ENCODE data around the gene H3-3A. TPM values are rescaled to one million over a fixed set of nuclear protein-coding genes. Genes with fewer than 3 reads are reported as not detected.

Gene H3-3A
- total RNA-seq, 2 donors from 2014 or later, result 400 to 481 TPM

DNA sequence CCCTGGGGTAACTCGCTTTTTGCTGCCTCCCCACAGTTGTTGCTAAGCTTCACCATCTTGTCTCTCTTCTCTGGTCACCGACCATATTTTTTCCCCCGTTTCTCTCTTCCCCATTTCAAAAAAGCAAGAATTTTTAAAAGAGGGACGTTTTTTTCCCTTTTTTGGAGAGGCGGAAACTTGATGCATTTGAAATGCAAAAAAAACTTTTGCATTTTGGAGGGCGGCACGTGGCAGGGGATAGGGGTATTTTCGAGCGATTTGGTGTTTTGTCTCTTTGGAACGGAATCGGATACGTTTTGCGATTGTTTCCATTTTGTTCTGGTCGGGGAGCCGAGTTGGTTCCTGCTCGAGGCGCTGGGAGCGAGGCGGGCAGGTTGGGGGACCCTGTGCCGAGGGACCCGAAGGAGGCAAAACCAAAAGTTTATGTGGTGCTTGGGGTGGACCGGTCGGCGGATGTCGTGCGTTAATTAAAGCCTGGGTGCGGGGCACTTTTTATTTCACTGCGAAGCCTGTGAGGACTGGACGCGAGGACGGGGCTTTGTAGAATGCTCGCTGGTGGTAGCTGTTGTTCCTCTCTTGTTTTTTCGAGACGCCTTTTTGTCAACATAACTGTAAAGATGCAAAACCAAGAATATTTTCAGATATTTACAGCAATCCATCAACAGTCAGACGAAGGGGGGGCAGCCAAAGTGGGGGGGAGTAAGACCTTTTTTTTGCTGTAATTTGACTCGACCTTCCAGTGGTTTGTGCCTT lies 884 bp downstream of the H3-3A start:
- Histone ChIP-seq H3K9me3 (no peaks in the 10 kb centered on the region), H3K4me1 (replicated peaks) (peaks cover 4% of the 10 kb centered on the region), H3K27me3 (replicated peaks; ENCODE audit: insufficient read depth) (no peaks in the 10 kb centered on the region), H3K36me3 (no peaks in the 10 kb centered on the region), H3K4me3 (peak overlapping the region; percentile 84 to 90), H3K27ac (peak overlapping the region; percentile 99 to 100)
- under 1% methylated on average over 36 of the region's 36 CpGs for WGBS
- TF ChIP-seq POLR2A (IDR thresholded peaks at IDR 0.05), result no peak
- TF ChIP-seq, protein P1, sequence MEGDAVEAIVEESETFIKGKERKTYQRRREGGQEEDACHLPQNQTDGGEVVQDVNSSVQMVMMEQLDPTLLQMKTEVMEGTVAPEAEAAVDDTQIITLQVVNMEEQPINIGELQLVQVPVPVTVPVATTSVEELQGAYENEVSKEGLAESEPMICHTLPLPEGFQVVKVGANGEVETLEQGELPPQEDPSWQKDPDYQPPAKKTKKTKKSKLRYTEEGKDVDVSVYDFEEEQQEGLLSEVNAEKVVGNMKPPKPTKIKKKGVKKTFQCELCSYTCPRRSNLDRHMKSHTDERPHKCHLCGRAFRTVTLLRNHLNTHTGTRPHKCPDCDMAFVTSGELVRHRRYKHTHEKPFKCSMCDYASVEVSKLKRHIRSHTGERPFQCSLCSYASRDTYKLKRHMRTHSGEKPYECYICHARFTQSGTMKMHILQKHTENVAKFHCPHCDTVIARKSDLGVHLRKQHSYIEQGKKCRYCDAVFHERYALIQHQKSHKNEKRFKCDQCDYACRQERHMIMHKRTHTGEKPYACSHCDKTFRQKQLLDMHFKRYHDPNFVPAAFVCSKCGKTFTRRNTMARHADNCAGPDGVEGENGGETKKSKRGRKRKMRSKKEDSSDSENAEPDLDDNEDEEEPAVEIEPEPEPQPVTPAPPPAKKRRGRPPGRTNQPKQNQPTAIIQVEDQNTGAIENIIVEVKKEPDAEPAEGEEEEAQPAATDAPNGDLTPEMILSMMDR (IDR thresholded peaks at IDR 0.05), result no peak
- TF ChIP-seq POLR2AphosphoS5 (IDR thresholded peaks at IDR 0.05), result peak; percentile 43
- intact Hi-C loops (cut with DNase I), result loop anchor here (10.0 kb wide), 1 partner anchor 639 kb away; the partner anchor contains the start of gene LBR
- DNase-seq (ENCODE audit: low spot score), result peak; percentile 73

DNA sequence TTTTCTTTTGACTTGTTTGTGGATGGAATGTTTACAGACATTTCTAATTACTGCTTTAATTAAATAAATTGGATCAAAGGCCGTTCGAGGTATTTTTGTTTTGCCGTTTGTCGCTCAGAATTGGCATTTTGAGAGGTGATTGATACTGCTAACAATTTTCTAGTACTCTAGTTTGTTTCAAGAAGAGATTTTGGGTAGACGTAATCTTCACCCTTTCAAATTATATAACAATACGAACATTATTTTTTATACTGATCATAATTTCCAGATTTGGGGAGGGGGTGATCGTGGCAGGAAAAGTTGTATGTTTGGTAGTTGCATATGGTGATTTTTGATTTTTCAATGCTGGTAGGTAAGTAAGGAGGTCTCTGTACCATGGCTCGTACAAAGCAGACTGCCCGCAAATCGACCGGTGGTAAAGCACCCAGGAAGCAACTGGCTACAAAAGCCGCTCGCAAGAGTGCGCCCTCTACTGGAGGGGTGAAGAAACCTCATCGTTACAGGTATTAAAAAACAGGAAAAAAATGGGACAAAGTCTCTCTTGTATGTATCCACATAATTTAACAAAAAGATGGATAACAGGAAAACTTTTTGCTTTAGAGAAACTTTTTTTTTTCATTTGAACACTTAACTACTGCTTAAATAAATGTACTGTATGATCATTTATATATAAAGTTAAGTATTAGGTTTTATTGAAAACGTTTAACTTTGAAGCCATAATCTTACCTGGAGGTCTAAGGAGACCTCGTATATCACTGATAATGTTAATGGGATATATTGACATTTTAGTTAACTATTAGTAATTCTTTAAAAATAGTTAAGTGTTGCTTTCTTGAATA lies 1.7 kb downstream of the H3-3A start:
- H3K27me3 ChIP-seq (replicated peaks; ENCODE audit: insufficient read depth), result no peaks in the 10 kb centered on the region
- no peak for DNase-seq (ENCODE audit: low spot score)
- H3K9me3 ChIP-seq, result no peaks in the 10 kb centered on the region
- TF ChIP-seq POLR2A (IDR thresholded peaks at IDR 0.05) (peak; percentile 58), POLR2AphosphoS5 (IDR thresholded peaks at IDR 0.05) (peak; percentile 48)
- TF ChIP-seq, protein P1 (IDR thresholded peaks at IDR 0.05), result peak; percentile 68 to 91 (median 84)
- no peaks in the 10 kb centered on the region for H3K36me3 ChIP-seq
- peak overlapping the region; percentile 99 to 100 for H3K27ac ChIP-seq
- under 1% methylated on average over 17 of the region's 17 CpGs for WGBS
- H3K4me3 ChIP-seq, result peak overlapping the region; percentile 84 to 90
- H3K4me1 ChIP-seq (replicated peaks), result peaks cover 4% of the 10 kb centered on the region
- intact Hi-C loops (cut with DNase I), result loop anchor here (2.0 to 10.0 kb wide), 3 partner anchors 57 to 639 kb away; partner anchors contain the start of genes LBR and SDE2

DNA sequence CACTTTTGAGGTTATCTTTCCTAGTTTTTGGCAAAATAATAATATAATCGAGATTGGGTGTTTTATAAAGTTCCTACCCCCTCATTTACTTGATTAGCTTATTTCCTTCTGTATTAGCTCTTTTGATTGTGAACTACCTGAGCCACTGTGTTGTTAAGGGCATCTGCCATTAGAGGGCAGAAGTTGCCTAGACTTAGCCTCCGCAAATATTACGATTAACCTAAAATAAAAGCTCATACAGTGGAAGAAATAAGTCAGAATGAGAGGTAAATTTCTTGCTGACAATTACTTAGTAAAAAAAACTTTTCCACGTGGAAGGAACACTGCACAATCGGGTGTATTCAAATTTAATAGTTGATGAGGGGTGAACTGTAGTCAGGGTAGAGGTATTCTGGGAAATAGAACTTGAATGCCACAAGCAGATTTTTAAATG lies 2.3 kb downstream of the H3-3A start:
- WGBS, result under 1% methylated on average over 5 of the region's 5 CpGs
- Histone ChIP-seq H3K27me3 (replicated peaks; ENCODE audit: insufficient read depth) (no peaks in the 10 kb centered on the region), H3K27ac (peak overlapping the region; percentile 99 to 100), H3K9me3 (no peaks in the 10 kb centered on the region), H3K4me1 (replicated peaks) (peaks cover 4% of the 10 kb centered on the region), H3K4me3 (peak overlapping the region; percentile 84 to 90), H3K36me3 (peaks cover 0 to 4% of the 10 kb centered on the region in 2 donors)
- peak; percentile 50 for DNase-seq (ENCODE audit: low spot score)
- intact Hi-C loops (cut with DNase I), result loop anchor here (2.0 to 10.0 kb wide), 3 partner anchors 56 to 640 kb away; partner anchors contain the start of genes LBR and SDE2
- TF ChIP-seq POLR2A (IDR thresholded peaks at IDR 0.05) (no peak), POLR2AphosphoS5 (IDR thresholded peaks at IDR 0.05) (peak; percentile 57)
- TF ChIP-seq, protein P1 (IDR thresholded peaks at IDR 0.05), result peak in 3 of 4 experiments; percentile 8 to 84 (median 83)

DNA sequence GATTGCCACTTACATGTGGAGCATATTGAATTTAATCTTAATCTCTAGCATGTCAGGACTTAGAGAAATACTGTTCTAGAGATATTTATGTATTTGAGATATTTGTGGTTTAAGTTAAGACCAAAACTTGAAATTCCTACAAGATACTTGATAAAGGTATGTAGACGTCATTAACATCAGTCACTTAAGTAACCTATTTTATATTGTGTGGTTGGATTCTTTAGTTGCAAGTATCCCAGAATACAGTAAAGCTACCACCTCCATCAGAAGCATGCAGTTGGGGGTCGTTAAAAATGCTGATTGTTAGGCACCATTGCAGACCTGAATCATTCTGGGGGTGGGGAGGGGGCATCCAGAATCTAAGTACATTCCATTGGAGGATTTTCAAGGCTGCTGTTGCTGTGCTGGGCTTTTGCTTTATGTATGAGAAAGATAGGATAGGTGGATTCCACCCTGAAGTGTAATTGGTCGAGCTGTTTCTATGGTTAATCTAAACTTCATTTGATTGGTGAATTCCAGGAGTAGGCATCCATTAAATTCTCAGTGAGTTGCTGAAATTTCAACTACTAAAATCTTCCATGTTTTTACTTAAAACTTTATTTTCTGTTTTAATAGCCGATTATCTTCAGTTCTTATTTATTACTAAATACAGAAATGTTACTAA lies 4.0 kb downstream of the H3-3A start:
- Histone ChIP-seq H3K4me1 (replicated peaks) (peaks cover 4% of the 10 kb centered on the region), H3K27me3 (replicated peaks; ENCODE audit: insufficient read depth) (no peaks in the 10 kb centered on the region), H3K27ac (no peak overlapping the region), H3K36me3 (peaks cover 0 to 9% of the 10 kb centered on the region in 2 donors), H3K4me3 (no peak overlapping the region), H3K9me3 (no peaks in the 10 kb centered on the region)
- WGBS, result 38% methylated on average over 4 of the region's 4 CpGs
- intact Hi-C loops (cut with DNase I), result loop anchor here (10.0 kb wide), 1 partner anchor 642 kb away; the partner anchor contains the start of gene LBR
- TF ChIP-seq, protein P1 (IDR thresholded peaks at IDR 0.05), result no peak
- TF ChIP-seq POLR2A (IDR thresholded peaks at IDR 0.05), result no peak
- no peak for TF ChIP-seq POLR2AphosphoS5 (IDR thresholded peaks at IDR 0.05)
- DNase-seq (ENCODE audit: low spot score), result no peak
